ENCODE results near the gene NTM.

The NTM gene

GRCh38 chr11:131838016-131838415, 467.6 kb downstream of the NTM start:
- H3K9me3 Mint-ChIP-seq = no peaks in the 10 kb centered on the region
- H3K36me3 Mint-ChIP-seq (ENCODE audit: low read depth) = no peaks in the 10 kb centered on the region
- no peak overlapping the region for H3K4me3 Mint-ChIP-seq
- no peak overlapping the region for H3K27ac Mint-ChIP-seq
- no peaks in the 10 kb centered on the region for H3K27me3 Mint-ChIP-seq
- H3K4me1 Mint-ChIP-seq (ENCODE audit: low read depth) = peaks cover 28% of the 10 kb centered on the region
- intact Hi-C loops (cut with micrococcal nuclease) = no loop called here

- intact Hi-C loops (cut with micrococcal nuclease) = no loop called here
- Mint-ChIP-seq H3K4me3 (no peak overlapping the region), H3K4me1 (ENCODE audit: low read depth) (peaks cover 22% of the 10 kb centered on the region), H3K27me3 (no peaks in the 10 kb centered on the region), H3K27ac (no peak overlapping the region), H3K36me3 (ENCODE audit: low read depth) (no peaks in the 10 kb centered on the region), H3K9me3 (no peaks in the 10 kb centered on the region)
Observed at GRCh38 chr11:131839326-131839725, 468.9 kb downstream of the NTM start.

GRCh38 chr11:131840545-131840944, 470.1 kb downstream of the NTM start:
- peaks cover 22% of the 10 kb centered on the region for H3K4me1 Mint-ChIP-seq (ENCODE audit: low read depth)
- H3K4me3 Mint-ChIP-seq = no peak overlapping the region
- intact Hi-C loops (cut with micrococcal nuclease) = no loop called here
- no peaks in the 10 kb centered on the region for H3K9me3 Mint-ChIP-seq
- H3K36me3 Mint-ChIP-seq (ENCODE audit: low read depth) = no peaks in the 10 kb centered on the region
- peak overlapping the region; percentile 26 for H3K27ac Mint-ChIP-seq
- H3K27me3 Mint-ChIP-seq = no peaks in the 10 kb centered on the region

- H3K4me3 Mint-ChIP-seq = no peak overlapping the region
- peak overlapping the region; percentile 73 for H3K27ac Mint-ChIP-seq
- H3K27me3 Mint-ChIP-seq = no peaks in the 10 kb centered on the region
- no peaks in the 10 kb centered on the region for H3K9me3 Mint-ChIP-seq
- intact Hi-C loops (cut with micrococcal nuclease) = no loop called here
- H3K36me3 Mint-ChIP-seq (ENCODE audit: low read depth) = no peaks in the 10 kb centered on the region
- peaks cover 22% of the 10 kb centered on the region for H3K4me1 Mint-ChIP-seq (ENCODE audit: low read depth)
Observed at GRCh38 chr11:131841028-131841427, 470.6 kb downstream of the NTM start.

- H3K27ac Mint-ChIP-seq = peak overlapping the region; percentile 73
- peaks cover 3% of the 10 kb centered on the region for H3K27me3 Mint-ChIP-seq
- no peaks in the 10 kb centered on the region for H3K36me3 Mint-ChIP-seq (ENCODE audit: low read depth)
- H3K9me3 Mint-ChIP-seq = no peaks in the 10 kb centered on the region
- intact Hi-C loops (cut with micrococcal nuclease) = no loop called here
- peaks cover 22% of the 10 kb centered on the region for H3K4me1 Mint-ChIP-seq (ENCODE audit: low read depth)
- H3K4me3 Mint-ChIP-seq = no peak overlapping the region
Observed at GRCh38 chr11:131841925-131842635, 471.7 kb downstream of the NTM start.

GRCh38 chr11:131845255-131845654, 474.8 kb downstream of the NTM start:
- Mint-ChIP-seq H3K9me3 (no peaks in the 10 kb centered on the region), H3K27ac (no peak overlapping the region), H3K4me1 (ENCODE audit: low read depth) (peaks cover 19% of the 10 kb centered on the region), H3K27me3 (peaks cover 8% of the 10 kb centered on the region), H3K4me3 (no peak overlapping the region), H3K36me3 (ENCODE audit: low read depth) (no peaks in the 10 kb centered on the region)
- intact Hi-C loops (cut with micrococcal nuclease) = no loop called here

- Mint-ChIP-seq H3K27me3 (peaks cover 17% of the 10 kb centered on the region), H3K9me3 (no peaks in the 10 kb centered on the region), H3K27ac (no peak overlapping the region), H3K4me3 (no peak overlapping the region), H3K4me1 (ENCODE audit: low read depth) (peaks cover 3% of the 10 kb centered on the region), H3K36me3 (ENCODE audit: low read depth) (no peaks in the 10 kb centered on the region)
- intact Hi-C loops (cut with micrococcal nuclease) = no loop called here
Observed at GRCh38 chr11:131849485-131849884, 479.1 kb downstream of the NTM start.

GRCh38 chr11:131850507-131850906, 480.1 kb downstream of the NTM start:
- intact Hi-C loops (cut with micrococcal nuclease) = no loop called here
- H3K4me3 Mint-ChIP-seq = no peak overlapping the region
- no peaks in the 10 kb centered on the region for H3K36me3 Mint-ChIP-seq (ENCODE audit: low read depth)
- H3K4me1 Mint-ChIP-seq (ENCODE audit: low read depth) = peaks cover 5% of the 10 kb centered on the region
- H3K27ac Mint-ChIP-seq = no peak overlapping the region
- H3K9me3 Mint-ChIP-seq = no peaks in the 10 kb centered on the region
- peaks cover 17% of the 10 kb centered on the region for H3K27me3 Mint-ChIP-seq

- Mint-ChIP-seq H3K27ac (no peak overlapping the region), H3K4me3 (no peak overlapping the region), H3K9me3 (no peaks in the 10 kb centered on the region), H3K36me3 (ENCODE audit: low read depth) (no peaks in the 10 kb centered on the region), H3K4me1 (ENCODE audit: low read depth) (peaks cover 5% of the 10 kb centered on the region), H3K27me3 (peaks cover 14% of the 10 kb centered on the region)
- intact Hi-C loops (cut with micrococcal nuclease) = no loop called here
Observed at GRCh38 chr11:131851964-131852755, 481.7 kb downstream of the NTM start.

- Mint-ChIP-seq H3K27ac (no peak overlapping the region), H3K4me3 (no peak overlapping the region), H3K9me3 (no peaks in the 10 kb centered on the region), H3K4me1 (ENCODE audit: low read depth) (peaks cover 5% of the 10 kb centered on the region), H3K36me3 (ENCODE audit: low read depth) (no peaks in the 10 kb centered on the region), H3K27me3 (peaks cover 12% of the 10 kb centered on the region)
- intact Hi-C loops (cut with micrococcal nuclease) = no loop called here
Observed at GRCh38 chr11:131852757-131853156, 482.3 kb downstream of the NTM start.

GRCh38 chr11:131854391-131854790, 484.0 kb downstream of the NTM start:
- Mint-ChIP-seq H3K27ac (no peak overlapping the region), H3K4me3 (no peak overlapping the region), H3K9me3 (no peaks in the 10 kb centered on the region), H3K27me3 (peaks cover 9% of the 10 kb centered on the region), H3K4me1 (ENCODE audit: low read depth) (peaks cover 5% of the 10 kb centered on the region), H3K36me3 (ENCODE audit: low read depth) (no peaks in the 10 kb centered on the region)
- intact Hi-C loops (cut with micrococcal nuclease) = no loop called here

GRCh38 chr11:131855320-131855719, 484.9 kb downstream of the NTM start:
- Mint-ChIP-seq H3K9me3 (no peaks in the 10 kb centered on the region), H3K4me3 (no peak overlapping the region), H3K4me1 (ENCODE audit: low read depth) (peaks cover 5% of the 10 kb centered on the region), H3K36me3 (ENCODE audit: low read depth) (no peaks in the 10 kb centered on the region), H3K27ac (no peak overlapping the region), H3K27me3 (peaks cover 9% of the 10 kb centered on the region)
- intact Hi-C loops (cut with micrococcal nuclease) = no loop called here

- H3K27ac Mint-ChIP-seq = no peak overlapping the region
- H3K4me3 Mint-ChIP-seq = no peak overlapping the region
- H3K9me3 Mint-ChIP-seq = no peaks in the 10 kb centered on the region
- intact Hi-C loops (cut with micrococcal nuclease) = no loop called here
- no peaks in the 10 kb centered on the region for H3K36me3 Mint-ChIP-seq (ENCODE audit: low read depth)
- H3K4me1 Mint-ChIP-seq (ENCODE audit: low read depth) = peaks cover 5% of the 10 kb centered on the region
- H3K27me3 Mint-ChIP-seq = peaks cover 3% of the 10 kb centered on the region
Observed at GRCh38 chr11:131857246-131857645, 486.8 kb downstream of the NTM start.

GRCh38 chr11:131858505-131858904, 488.1 kb downstream of the NTM start:
- Mint-ChIP-seq H3K27ac (no peak overlapping the region), H3K36me3 (ENCODE audit: low read depth) (no peaks in the 10 kb centered on the region), H3K4me3 (no peak overlapping the region), H3K4me1 (ENCODE audit: low read depth) (peaks cover 5% of the 10 kb centered on the region), H3K27me3 (no peaks in the 10 kb centered on the region), H3K9me3 (no peaks in the 10 kb centered on the region)
- intact Hi-C loops (cut with micrococcal nuclease) = no loop called here
